ENCODE measurements around the gene DOCK10. TPM values are rescaled to one million over a fixed set of nuclear protein-coding genes. Genes with fewer than 3 reads are reported as not detected.

DOCK10 gene
- total and polyA plus RNA-seq, 2 donors (not counting 1 experiment from before 2014, with no cell fraction given) = 49.5 to 139 TPM

DNA sequence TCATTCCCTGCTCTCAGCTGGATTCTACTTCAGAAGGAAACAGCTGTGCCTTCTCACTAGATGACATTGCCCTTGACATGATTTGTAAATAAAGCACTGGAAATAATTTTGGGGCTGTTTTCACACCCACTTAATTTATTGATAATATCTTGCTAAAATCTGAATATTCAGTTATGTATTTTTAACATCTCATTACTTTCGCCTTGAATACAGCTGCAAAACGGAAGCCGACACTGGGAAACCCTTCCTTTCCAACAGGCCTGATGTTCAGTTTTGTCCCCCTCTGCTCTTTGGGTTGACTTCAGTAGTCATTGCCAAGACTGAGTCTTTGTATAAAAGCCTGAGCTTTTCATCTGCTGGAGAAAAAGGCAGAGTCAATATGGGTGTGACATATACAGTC lies 82.7 kb downstream of the DOCK10 start:
- Histone ChIP-seq H3K9me3 (ENCODE audit: control extremely low read depth in 1 of 3, control insufficient read depth in 2 of 3, insufficient read depth in 1 of 3, low read length in 2 of 3) (peaks cover 0 to 4% (median 0%) of the 10 kb centered on the region in 3 donors), H3K36me3 (replicated peaks in 1 of 2; ENCODE audit: control extremely low read depth in 1 of 2, control insufficient read depth in 1 of 2, extremely low read depth in 1 of 2, insufficient read depth in 2 of 2, low read length in 1 of 2) (no peaks in the 10 kb centered on the region), H3K79me2 (ENCODE audit: control insufficient read depth, insufficient read depth, low read length) (peaks cover 71% of the 10 kb centered on the region), H4K20me1 (ENCODE audit: control insufficient read depth, insufficient read depth, low read length, poor library complexity, severe bottlenecking) (no peaks in the 10 kb centered on the region), H3K4me3 (ENCODE audit: control extremely low read depth in 1 of 5, extremely low read depth in 1 of 5, insufficient read depth in 1 of 5, low read depth in 2 of 5, low read length in 4 of 5) (no peak overlapping the region), H3K4me2 (replicated peaks; ENCODE audit: low read depth, low read length, poor library complexity, severe bottlenecking) (peak overlapping the region; percentile 19), H3K27me3 (replicated peaks in 1 of 4; ENCODE audit: control extremely low read depth in 1 of 4, control insufficient read depth in 3 of 4, insufficient read depth in 4 of 4, low read length in 3 of 4) (no peaks in the 10 kb centered on the region), H3K4me1 (ENCODE audit: control insufficient read depth in 2 of 2, insufficient read depth in 2 of 2, low read length in 2 of 2) (peaks cover 41 to 52% of the 10 kb centered on the region in 2 donors), H3K27ac (ENCODE audit: low read length in 2 of 2) (peak overlapping the region; percentile 8 to 94), H2AFZ (ENCODE audit: insufficient read depth, low read depth, low read length, poor library complexity, severe bottlenecking) (peak overlapping the region; percentile 12), H3K9ac (ENCODE audit: low read length) (no peak overlapping the region)
- Mint-ChIP-seq H3K4me3 (peak overlapping the region; percentile 18), H3K27ac (peak overlapping the region; percentile 79), H3K9me3 (ENCODE audit: insufficient read depth) (no peaks in the 10 kb centered on the region), H3K4me1 (peaks cover 68% of the 10 kb centered on the region), H3K27me3 (no peaks in the 10 kb centered on the region)
- no peak for ATAC-seq (ENCODE audit: low read depth)
- ChIA-PET CTCF (interaction anchor here (0.8 to 2.9 kb wide), 8 partner anchors 9 to 42 kb away, joined by 3 to 21 read pairs (median 4); no protein-coding TSS in a partner anchor), POLR2A (interaction anchor here (0.6 to 1.9 kb wide), 3 partner anchors 9 to 35 kb away, joined by 3 to 9 read pairs (median 8); no protein-coding TSS in a partner anchor)
- no peak for DNase-seq
- WGBS (ENCODE audit: insufficient coverage) = no CpG with 5 or more reads among the region's 3 CpGs
- TF ChIP-seq, protein P1, sequence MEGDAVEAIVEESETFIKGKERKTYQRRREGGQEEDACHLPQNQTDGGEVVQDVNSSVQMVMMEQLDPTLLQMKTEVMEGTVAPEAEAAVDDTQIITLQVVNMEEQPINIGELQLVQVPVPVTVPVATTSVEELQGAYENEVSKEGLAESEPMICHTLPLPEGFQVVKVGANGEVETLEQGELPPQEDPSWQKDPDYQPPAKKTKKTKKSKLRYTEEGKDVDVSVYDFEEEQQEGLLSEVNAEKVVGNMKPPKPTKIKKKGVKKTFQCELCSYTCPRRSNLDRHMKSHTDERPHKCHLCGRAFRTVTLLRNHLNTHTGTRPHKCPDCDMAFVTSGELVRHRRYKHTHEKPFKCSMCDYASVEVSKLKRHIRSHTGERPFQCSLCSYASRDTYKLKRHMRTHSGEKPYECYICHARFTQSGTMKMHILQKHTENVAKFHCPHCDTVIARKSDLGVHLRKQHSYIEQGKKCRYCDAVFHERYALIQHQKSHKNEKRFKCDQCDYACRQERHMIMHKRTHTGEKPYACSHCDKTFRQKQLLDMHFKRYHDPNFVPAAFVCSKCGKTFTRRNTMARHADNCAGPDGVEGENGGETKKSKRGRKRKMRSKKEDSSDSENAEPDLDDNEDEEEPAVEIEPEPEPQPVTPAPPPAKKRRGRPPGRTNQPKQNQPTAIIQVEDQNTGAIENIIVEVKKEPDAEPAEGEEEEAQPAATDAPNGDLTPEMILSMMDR (IDR thresholded peaks at IDR 0.05) = no peak
- TF ChIP-seq EZH2 (IDR thresholded peaks at IDR 0.05; ENCODE audit: borderline replicate concordance, insufficient read depth, low read depth, low read length, poor library complexity, severe bottlenecking) = no peak
- intact Hi-C loops (cut with micrococcal nuclease) = loop anchor here (10.0 kb wide), 1 partner anchor 1125 kb away; the partner anchor contains the start of gene AP1S3

DNA sequence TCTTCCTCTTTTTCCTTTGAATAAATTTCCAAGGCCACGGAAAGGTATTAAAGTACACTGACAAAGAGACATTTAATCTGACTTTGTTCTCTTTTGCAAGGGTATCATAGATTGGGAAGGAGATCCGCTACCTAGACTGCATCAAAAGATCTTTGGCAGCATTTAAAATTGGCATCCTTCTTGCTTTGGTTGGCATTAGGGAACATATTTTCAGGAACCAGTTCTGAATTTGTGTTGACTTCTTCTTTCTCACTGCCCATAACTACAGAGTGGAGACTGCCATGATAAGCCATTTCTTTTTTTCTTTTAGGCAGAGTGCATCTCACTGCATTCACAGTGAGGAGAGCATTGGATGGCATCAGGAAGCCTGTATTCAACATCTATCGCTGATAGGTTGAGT lies 83.4 kb downstream of the DOCK10 start:
- Histone ChIP-seq H3K9me3 (ENCODE audit: control extremely low read depth in 1 of 3, control insufficient read depth in 2 of 3, insufficient read depth in 1 of 3, low read length in 2 of 3) (peaks cover 0 to 4% (median 0%) of the 10 kb centered on the region in 3 donors), H3K4me3 (ENCODE audit: control extremely low read depth in 1 of 5, extremely low read depth in 1 of 5, insufficient read depth in 1 of 5, low read depth in 2 of 5, low read length in 4 of 5) (no peak overlapping the region), H4K20me1 (ENCODE audit: control insufficient read depth, insufficient read depth, low read length, poor library complexity, severe bottlenecking) (no peaks in the 10 kb centered on the region), H3K79me2 (ENCODE audit: control insufficient read depth, insufficient read depth, low read length) (peaks cover 69% of the 10 kb centered on the region), H3K27me3 (replicated peaks in 1 of 4; ENCODE audit: control extremely low read depth in 1 of 4, control insufficient read depth in 3 of 4, insufficient read depth in 4 of 4, low read length in 3 of 4) (no peaks in the 10 kb centered on the region), H3K9ac (ENCODE audit: low read length) (no peak overlapping the region), H3K4me1 (ENCODE audit: control insufficient read depth in 2 of 2, insufficient read depth in 2 of 2, low read length in 2 of 2) (peaks cover 43 to 52% of the 10 kb centered on the region in 2 donors), H3K4me2 (replicated peaks; ENCODE audit: low read depth, low read length, poor library complexity, severe bottlenecking) (peak overlapping the region; percentile 80), H3K27ac (ENCODE audit: low read length in 2 of 2) (peak overlapping the region; percentile 86 to 94), H2AFZ (ENCODE audit: insufficient read depth, low read depth, low read length, poor library complexity, severe bottlenecking) (no peak overlapping the region), H3K36me3 (replicated peaks in 1 of 2; ENCODE audit: control extremely low read depth in 1 of 2, control insufficient read depth in 1 of 2, extremely low read depth in 1 of 2, insufficient read depth in 2 of 2, low read length in 1 of 2) (no peaks in the 10 kb centered on the region)
- Mint-ChIP-seq H3K27ac (peak overlapping the region; percentile 93), H3K4me1 (peaks cover 73% of the 10 kb centered on the region), H3K4me3 (peak overlapping the region; percentile 58), H3K9me3 (ENCODE audit: insufficient read depth) (no peaks in the 10 kb centered on the region), H3K27me3 (no peaks in the 10 kb centered on the region)
- POLR2A ChIA-PET = interaction anchor here (1.9 kb wide), 1 partner anchor 10 kb away, joined by 8 read pairs; no protein-coding TSS in a partner anchor
- CTCF ChIA-PET = interaction anchor here (0.7 to 2.9 kb wide), 5 partner anchors 8 to 308 kb away, joined by 3 to 21 read pairs (median 4); no protein-coding TSS in a partner anchor
- intact Hi-C loops (cut with micrococcal nuclease) = loop anchor here (1.0 to 10.0 kb wide), 2 partner anchors 11 to 1124 kb away; partner anchors contain the start of gene AP1S3
- WGBS (ENCODE audit: insufficient coverage) = no CpG with 5 or more reads among the region's 3 CpGs
- TF ChIP-seq, protein P1 (IDR thresholded peaks at IDR 0.05) = no peak
- TF ChIP-seq EZH2 (IDR thresholded peaks at IDR 0.05; ENCODE audit: borderline replicate concordance, insufficient read depth, low read depth, low read length, poor library complexity, severe bottlenecking) = no peak
- DNase-seq = peak; percentile 28
- no peak for ATAC-seq (ENCODE audit: low read depth)
